ENCODE data around the gene NISCH.

- no peak for TF ChIP-seq TCF12 (IDR thresholded peaks at IDR 0.05; ENCODE audit: low read depth)
- TF ChIP-seq USF1 (IDR thresholded peaks at IDR 0.05), result no peak
- no peak for TF ChIP-seq NFIC (IDR thresholded peaks at IDR 0.05)
- TF ChIP-seq YY1 (IDR thresholded peaks at IDR 0.05; ENCODE audit: low read depth), result no peak
- TF ChIP-seq REST (IDR thresholded peaks at IDR 0.05; ENCODE audit: low read depth), result no peak
- no peak for TF ChIP-seq TEAD4 (IDR thresholded peaks at IDR 0.05)
- TF ChIP-seq TAF1 (IDR thresholded peaks at IDR 0.05; ENCODE audit: low read depth), result no peak
These were observed 66.1 kb downstream of the NISCH start for GRCh38 chr3:52521488-52521824.

All from Ishikawa (cell line).